Astrocyte (in vitro differentiated cells and primary cell): ENCODE data around the gene CIITA.

Experiments used
- CTCF ChIP-seq: IDR thresholded peaks from 2 replicates; pipeline ENCODE4 v1.5.1; 2011; ENCODE audit warnings: low read depth, mild to moderate bottlenecking, inconsistent platforms, low read length, moderate library complexity; ENCODE audit not compliant: insufficient read depth
- EZH2 ChIP-seq: IDR thresholded peaks from 2 replicates; pipeline ENCODE4 v1.6.1; 2012; ENCODE audit warnings: mild to moderate bottlenecking, low read length, inconsistent platforms; ENCODE audit not compliant: insufficient read depth

GRCh38 chr16:10892782-10893318, 15.8 kb downstream of the CIITA start:
- no peak for TF ChIP-seq CTCF
- TF ChIP-seq EZH2: no peak
